A549 (cell line): Measurements from ENCODE around the gene DNMT3A. TPM values are rescaled to one million over a fixed set of nuclear protein-coding genes. Genes with fewer than 3 reads are reported as not detected.

Experiments
- ATAC-seq, 2 experiments: fragments of 200-7000 bp in 1 of 2; fragments of >200 bp in 1 of 2; cut with Nextera tagmentation in 1 of 2; cut with Tn5 transposase in 1 of 2; 3 replicates each; pipeline versions ENCODE4 v1.8.0 to v1.9.1; 2018 to 2020; ENCODE audit warnings: mild to moderate bottlenecking in 1 of 2, moderate library complexity in 1 of 2
- CTCF ChIA-PET: fragments of 300-600 bp; sonication (Branson Sonifier 250); formaldehyde crosslinking; extraction: SDS; loops from one replicate; lab custom pipeline; 2021; ENCODE audit warnings: antibody characterized with exemption, inconsistent platforms; lab: Yijun Ruan, JAX
- POLR2A ChIA-PET: fragments of 350-600 bp; formaldehyde crosslinking; extraction: SDS; loops from one replicate; lab custom pipeline; 2021; ENCODE audit warnings: antibody characterized with exemption, inconsistent platforms; lab: Yijun Ruan, JAX
- DNase-seq, 2 experiments: peaks; one replicate each; pipeline versions ENCODE4 v3.0.0 to v3.0.0-alpha.2; 2011 to 2016; ENCODE audit warnings: low read depth in 1 of 2, low spot score in 1 of 2
- FAIRE-seq: peaks from 2 replicates; lab custom pipeline; 2011; peaks lifted over from hg19 to GRCh38; lab: Jason Lieb, UNC
- H3K27ac ChIP-seq, 2 experiments: fragments of >200 bp; sonication (Bioruptor Twin); formaldehyde crosslinking; 3 replicates each; pipeline ENCODE4 v1.5.1; 2016 to 2017
- H3K4me1 ChIP-seq: fragments of >200 bp; sonication (Bioruptor Twin); formaldehyde crosslinking; 3 replicates; pipeline ENCODE4 v1.6.1; 2016
- H3K4me2 ChIP-seq: fragments of >200 bp; sonication (Bioruptor Twin); formaldehyde crosslinking; 3 replicates; pipeline ENCODE4 v1.6.1; 2016
- H3K4me3 ChIP-seq: fragments of >200 bp; sonication (Bioruptor Twin); formaldehyde crosslinking; 3 replicates; pipeline ENCODE4 v1.5.1; 2016
- H3K9me3 ChIP-seq: fragments of >200 bp; sonication (Bioruptor Twin); formaldehyde crosslinking; 3 replicates; pipeline ENCODE4 v1.6.1; 2016
- CBX8 ChIP-seq: fragments of 200-600 bp; sonication (generic); IDR thresholded peaks from 2 replicates; pipeline ENCODE4 v1.6.1; 2016
- CTCF ChIP-seq: fragments of >200 bp; sonication (Bioruptor Twin); formaldehyde crosslinking; IDR thresholded peaks from 3 replicates; pipeline ENCODE4 v1.5.1; 2016
- EHF ChIP-seq: fragments of 250-450 bp; sonication (Bioruptor Pico); IDR thresholded peaks from 2 replicates; pipeline ENCODE4 v1.5.0; 2020; ENCODE audit warnings: mild to moderate bottlenecking
- EHMT2 ChIP-seq: fragments of 200-600 bp; sonication (generic); IDR thresholded peaks from 2 replicates; pipeline ENCODE4 v1.6.1; 2016; ENCODE audit warnings: antibody characterized with exemption, low read depth, mild to moderate bottlenecking, moderate library complexity
- EP300 ChIP-seq, 2 experiments: fragments of >200 bp; sonication (Bioruptor Twin); formaldehyde crosslinking; IDR thresholded peaks; 2 replicates in 1 of 2; 3 replicates in 1 of 2; pipeline ENCODE4 v1.6.1; 2016 to 2017
- ESRRA ChIP-seq: fragments of 150-350 bp; IDR thresholded peaks from 2 replicates; pipeline ENCODE4 v1.6.1; 2014; ENCODE audit warnings: mild to moderate bottlenecking, low read length, borderline replicate concordance
- FOSB ChIP-seq: fragments of 250-450 bp; sonication (Bioruptor Pico); IDR thresholded peaks from 2 replicates; pipeline ENCODE4 v1.5.0; 2020; ENCODE audit warnings: mild to moderate bottlenecking, moderate library complexity
- FOSL2 ChIP-seq, 2 experiments: fragments of 450-650 bp in 1 of 2; fragments of >200 bp in 1 of 2; sonication (Bioruptor Twin) in 1 of 2; formaldehyde crosslinking; IDR thresholded peaks; 2 replicates each; pipeline versions ENCODE4 v1.5.0 to v1.6.1; 2016 to 2020; ENCODE audit warnings: mild to moderate bottlenecking in 1 of 2, moderate library complexity in 1 of 2
- GATA3 ChIP-seq: IDR thresholded peaks from 2 replicates; pipeline ENCODE4 v1.6.1; 2012; ENCODE audit warnings: borderline replicate concordance
- HES2 ChIP-seq: fragments of >200 bp; sonication (Bioruptor Twin); formaldehyde crosslinking; IDR thresholded peaks from 2 replicates; pipeline ENCODE4 v1.6.1; 2016
- HOXB13 ChIP-seq: fragments of 250-450 bp; sonication (Bioruptor Pico); IDR thresholded peaks from 2 replicates; pipeline ENCODE4 v1.5.0; 2020; ENCODE audit warnings: low read depth, mild to moderate bottlenecking, moderate library complexity
- JUN ChIP-seq, 2 experiments: fragments of >200 bp; sonication (Bioruptor Twin); formaldehyde crosslinking; IDR thresholded peaks; 2 replicates in 1 of 2; 3 replicates in 1 of 2; pipeline ENCODE4 v1.6.1; 2016 to 2017
- KDM5A ChIP-seq: fragments of 200-600 bp; sonication (generic); IDR thresholded peaks from 2 replicates; pipeline ENCODE4 v1.6.1; 2016; ENCODE audit warnings: antibody characterized with exemption, mild to moderate bottlenecking
- MAFK ChIP-seq: fragments of 450-650 bp; IDR thresholded peaks from 2 replicates; pipeline ENCODE4 v1.6.1; 2014; ENCODE audit not compliant: partially characterized antibody
- MAZ ChIP-seq: fragments of 150-350 bp; IDR thresholded peaks from 2 replicates; pipeline ENCODE4 v1.6.1; 2014; ENCODE audit warnings: antibody characterized with exemption, low read depth, low read length, borderline replicate concordance
- MYC ChIP-seq: IDR thresholded peaks from 2 replicates; pipeline ENCODE4 v1.6.1; 2012; ENCODE audit warnings: mild to moderate bottlenecking, inconsistent platforms, low read length, improper control_type of control experiment, borderline replicate concordance
- NPAS2 ChIP-seq: fragments of 250-450 bp; sonication (Bioruptor Pico); IDR thresholded peaks from 2 replicates; pipeline ENCODE4 v1.8.0; 2022; ENCODE audit warnings: mild to moderate bottlenecking, moderate library complexity, borderline replicate concordance
- PHF8 ChIP-seq: fragments of 200-600 bp; sonication (generic); IDR thresholded peaks from 2 replicates; pipeline ENCODE4 v1.6.1; 2016; ENCODE audit warnings: low read depth, mild to moderate bottlenecking, antibody characterized with exemption, moderate library complexity, borderline replicate concordance
- POLR2A ChIP-seq: IDR thresholded peaks from 2 replicates; pipeline ENCODE4 v1.6.1; 2012; ENCODE audit warnings: mild to moderate bottlenecking, low read length
- POLR2AphosphoS2 ChIP-seq: conservative IDR thresholded peaks from 2 replicates; pipeline ENCODE4 v1.6.1; 2012; ENCODE audit warnings: low read length, improper control_type of control experiment, inconsistent platforms
- RAD21 ChIP-seq, 2 experiments: fragments of >200 bp in 1 of 2; sonication (Bioruptor Twin) in 1 of 2; formaldehyde crosslinking in 1 of 2; IDR thresholded peaks in 1 of 2; conservative IDR thresholded peaks in 1 of 2; 2 replicates in 1 of 2; 3 replicates in 1 of 2; pipeline ENCODE4 v1.6.1; 2012 to 2018; ENCODE audit warnings: inconsistent platforms in 1 of 2
- RCOR1 ChIP-seq: fragments of 150-350 bp; IDR thresholded peaks from 2 replicates; pipeline ENCODE4 v1.6.1; 2014; ENCODE audit warnings: antibody characterized with exemption, low read length, low read depth
- REST ChIP-seq: fragments of 200-600 bp; sonication (generic); IDR thresholded peaks from 2 replicates; pipeline ENCODE4 v1.6.1; 2016; ENCODE audit warnings: antibody characterized with exemption, mild to moderate bottlenecking, moderate library complexity
- RFX5 ChIP-seq: fragments of 450-650 bp; IDR thresholded peaks from 2 replicates; pipeline ENCODE4 v1.7.1; 2014; ENCODE audit warnings: antibody characterized with exemption, mild to moderate bottlenecking, moderate library complexity
- SMC3 ChIP-seq: fragments of >200 bp; sonication (Bioruptor Twin); formaldehyde crosslinking; IDR thresholded peaks from 3 replicates; pipeline ENCODE4 v1.6.1; 2018; ENCODE audit warnings: inconsistent platforms
- SREBF2 ChIP-seq: fragments of 450-650 bp; IDR thresholded peaks from 2 replicates; pipeline ENCODE4 v1.6.1; 2014; ENCODE audit warnings: mild to moderate bottlenecking, moderate library complexity
- TFCP2L1 ChIP-seq: fragments of 250-450 bp; sonication (Bioruptor Pico); IDR thresholded peaks from 2 replicates; pipeline ENCODE4 v1.5.0; 2021; ENCODE audit warnings: mild to moderate bottlenecking
- TP53 ChIP-seq: fragments of 250-450 bp; sonication (Bioruptor Pico); IDR thresholded peaks from 2 replicates; pipeline ENCODE4 v1.5.0; 2021; ENCODE audit warnings: mild to moderate bottlenecking, moderate library complexity
- ZC3H11A ChIP-seq: fragments of 450-650 bp; IDR thresholded peaks from 2 replicates; pipeline ENCODE4 v1.6.1; 2014; ENCODE audit warnings: antibody characterized with exemption, mild to moderate bottlenecking
- ZNF302 ChIP-seq: fragments of 250-450 bp; sonication (Bioruptor Pico); IDR thresholded peaks from 2 replicates; pipeline ENCODE4 v1.9.0; 2021; ENCODE audit warnings: inconsistent platforms, mild to moderate bottlenecking, moderate library complexity
- ZSCAN20 ChIP-seq: fragments of 250-450 bp; sonication (Bioruptor Pico); IDR thresholded peaks from 2 replicates; pipeline ENCODE4 v1.8.0; 2022; ENCODE audit warnings: mild to moderate bottlenecking, moderate library complexity
- WGBS: methylation state at CpG from one replicate; pipeline ENCODE4 v1.1.6; 2017; ENCODE audit errors: missing lambda C conversion rate; 5-methylcytosine and 5-hydroxymethylcytosine counted together
- polyA plus RNA-seq, 4 experiments: library from polyadenylated mRNA; depleted of rRNA in 3 of 4; stranded (reverse); fragments of >200 nt; fragmentation: RNase III in 1 of 4; extraction: RNeasy Plus Mini Kit Qiagen cat#74134 plus additional on column Dnase treatment in 1 of 4; gene quantifications; 2 replicates in 3 of 4; 3 replicates in 1 of 4; pipeline ENCODE4 v1.2.3, GENCODE V29; 2011 to 2017
- TF ChIP-seq, protein P1 (sequence below): fragments of 250-450 bp; sonication (Bioruptor Pico); IDR thresholded peaks from 2 replicates; pipeline ENCODE4 v1.5.0; 2020; ENCODE audit warnings: low read depth, mild to moderate bottlenecking, moderate library complexity

Gene DNMT3A
- polyA plus RNA-seq, 2 of the 4 experiments (the other 2 are of a cell fraction): 4.4 to 11.9 TPM

DNA sequence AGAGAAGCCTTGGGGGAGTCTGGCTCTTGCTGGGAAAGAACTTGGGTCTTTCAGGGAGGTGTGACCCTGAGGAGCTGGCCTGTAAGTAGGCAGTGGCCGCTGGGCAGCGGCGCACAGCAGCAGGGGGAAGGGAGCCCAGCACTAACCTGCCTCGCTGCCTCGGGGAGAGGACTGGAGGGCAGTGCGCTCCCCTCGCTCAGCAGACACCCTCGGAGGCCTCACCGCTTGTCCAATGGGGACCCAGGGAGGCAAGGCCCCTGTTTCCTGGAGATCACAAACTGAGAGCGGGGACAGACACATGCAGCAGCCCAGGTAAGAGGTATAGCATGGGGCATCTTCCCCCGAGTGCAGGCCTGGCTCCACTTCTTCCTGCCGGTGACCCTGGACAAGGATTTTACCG, 3.3 kb downstream of the DNMT3A start:
- no peak for TF ChIP-seq ZC3H11A
- TF ChIP-seq TFCP2L1: no peak
- no peak for TF ChIP-seq CTCF
- TF ChIP-seq ZNF302 (CRISPR knock-in tag): no peak
- TF ChIP-seq MAZ: no peak
- TF ChIP-seq ESRRA: no peak
- TF ChIP-seq, protein P1, sequence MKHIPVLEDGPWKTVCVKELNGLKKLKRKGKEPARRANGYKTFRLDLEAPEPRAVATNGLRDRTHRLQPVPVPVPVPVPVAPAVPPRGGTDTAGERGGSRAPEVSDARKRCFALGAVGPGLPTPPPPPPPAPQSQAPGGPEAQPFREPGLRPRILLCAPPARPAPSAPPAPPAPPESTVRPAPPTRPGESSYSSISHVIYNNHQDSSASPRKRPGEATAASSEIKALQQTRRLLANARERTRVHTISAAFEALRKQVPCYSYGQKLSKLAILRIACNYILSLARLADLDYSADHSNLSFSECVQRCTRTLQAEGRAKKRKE: no peak
- TF ChIP-seq RFX5: no peak
- TF ChIP-seq HOXB13: no peak
- TF ChIP-seq NPAS2 (CRISPR knock-in tag): no peak
- TF ChIP-seq SMC3: no peak
- no peak for TF ChIP-seq FOSB
- no peak for TF ChIP-seq KDM5A
- TF ChIP-seq HES2: no peak
- TF ChIP-seq REST: no peak
- no peak for TF ChIP-seq MAFK
- TF ChIP-seq GATA3: no peak
- TF ChIP-seq EP300 (IDR thresholded peaks at IDR 0.05): no peak
- no peak for TF ChIP-seq SREBF2
- no peak for TF ChIP-seq PHF8
- Histone ChIP-seq H3K27ac (no peak overlapping the region), H3K4me2 (no peak overlapping the region), H3K4me3 (no peak overlapping the region), H3K4me1 (peaks cover 9% of the 10 kb centered on the region), H3K9me3 (no peaks in the 10 kb centered on the region)
- POLR2A ChIA-PET: no interaction called here
- no peak for ATAC-seq
- no peak for DNase-seq
- FAIRE-seq: no peak
- WGBS: 83% methylated on average over 13 of the region's 13 CpGs
- CTCF ChIA-PET: interaction anchor here (0.8 to 2.6 kb wide), 5 partner anchors 10 to 38 kb away, joined by 3 to 10 read pairs (median 4); no protein-coding TSS in a partner anchor

DNA sequence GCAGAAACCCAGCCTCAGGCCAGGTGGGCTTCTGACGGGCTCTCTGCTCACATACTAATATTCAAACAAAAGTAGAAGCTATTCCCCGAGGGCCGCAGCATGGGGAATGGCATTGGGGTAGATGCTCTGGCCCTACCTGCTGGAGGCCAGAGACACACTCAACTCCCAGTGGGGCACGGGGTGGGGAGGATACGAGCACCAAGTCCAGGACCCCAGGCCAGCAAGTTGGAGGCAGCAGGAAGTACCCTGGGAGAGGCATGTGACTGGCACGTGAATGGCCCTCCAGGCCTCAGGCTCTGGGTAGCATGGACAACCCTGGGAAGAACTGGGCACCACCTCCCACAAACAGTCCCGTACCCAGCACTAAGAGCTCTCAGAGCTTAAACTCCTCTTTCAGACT, 3.8 kb downstream of the DNMT3A start:
- ChIA-PET POLR2A (no interaction called here), CTCF (interaction anchor here (0.8 to 2.6 kb wide), 4 partner anchors 10 to 39 kb away, joined by 3 to 10 read pairs (median 6); no protein-coding TSS in a partner anchor)
- no peak for DNase-seq
- 92% methylated on average over 7 of the region's 7 CpGs for WGBS
- Histone ChIP-seq H3K27ac (no peak overlapping the region), H3K4me2 (no peak overlapping the region), H3K9me3 (no peaks in the 10 kb centered on the region), H3K4me1 (peaks cover 8% of the 10 kb centered on the region), H3K4me3 (no peak overlapping the region)
- no peak for TF ChIP-seq RFX5
- TF ChIP-seq CBX8: no peak
- no peak for TF ChIP-seq ZSCAN20 (CRISPR knock-in tag)
- TF ChIP-seq JUN (IDR thresholded peaks at IDR 0.05): no peak
- no peak for TF ChIP-seq MAZ
- TF ChIP-seq FOSL2 (IDR thresholded peaks at IDR 0.05): no peak
- TF ChIP-seq FOSL2 (CRISPR knock-in tag; IDR thresholded peaks at IDR 0.05): no peak
- TF ChIP-seq CTCF: no peak
- TF ChIP-seq EHMT2: no peak
- no peak for TF ChIP-seq SMC3
- no peak for TF ChIP-seq RCOR1
- no peak for TF ChIP-seq POLR2A
- TF ChIP-seq EHF (CRISPR knock-in tag): no peak
- no peak for TF ChIP-seq GATA3
- TF ChIP-seq POLR2AphosphoS2: no peak
- no peak for TF ChIP-seq MYC
- TF ChIP-seq TP53: no peak
- no peak for TF ChIP-seq ZNF302 (CRISPR knock-in tag)
- no peak for TF ChIP-seq RAD21 (conservative IDR thresholded peaks at IDR 0.05 in 1 of 2, IDR thresholded peaks at IDR 0.05 in 1 of 2)
- ATAC-seq: no peak
- FAIRE-seq: no peak
